Stomach (tissue), 4 donors: ENCODE measurements around the gene ZKSCAN3.

Source experiments
- EP300 ChIP-seq: sonication (generic); formaldehyde crosslinking; IDR thresholded peaks from one replicate; pipeline ENCODE4 v1.6.1; 2017; ENCODE audit warnings: antibody characterized with exemption
- POLR2A ChIP-seq, 4 donors: fragments of 450-650 bp; IDR thresholded peaks; one replicate each; pipeline ENCODE4 v1.6.1; 2016; ENCODE audit warnings: antibody characterized with exemption in 4 of 4, control low read depth in 2 of 4, mild to moderate bottlenecking in 1 of 4, moderate library complexity in 1 of 4
- POLR2AphosphoS5 ChIP-seq, 3 donors: sonication (generic); formaldehyde crosslinking; IDR thresholded peaks; one replicate each; pipeline ENCODE4 v1.6.1; 2016; ENCODE audit warnings: antibody characterized with exemption in 3 of 3
- TF ChIP-seq, protein P1 (sequence below), 7 experiments: fragments of 450-650 bp in 4 of 7; fragments of 200-600 bp in 3 of 7; sonication (generic) in 3 of 7; IDR thresholded peaks; one replicate each; pipeline ENCODE4 v1.5.1; 2016 to 2019; ENCODE audit warnings: antibody characterized with exemption in 7 of 7, control low read depth in 2 of 7, mild to moderate bottlenecking in 1 of 7

DNA sequence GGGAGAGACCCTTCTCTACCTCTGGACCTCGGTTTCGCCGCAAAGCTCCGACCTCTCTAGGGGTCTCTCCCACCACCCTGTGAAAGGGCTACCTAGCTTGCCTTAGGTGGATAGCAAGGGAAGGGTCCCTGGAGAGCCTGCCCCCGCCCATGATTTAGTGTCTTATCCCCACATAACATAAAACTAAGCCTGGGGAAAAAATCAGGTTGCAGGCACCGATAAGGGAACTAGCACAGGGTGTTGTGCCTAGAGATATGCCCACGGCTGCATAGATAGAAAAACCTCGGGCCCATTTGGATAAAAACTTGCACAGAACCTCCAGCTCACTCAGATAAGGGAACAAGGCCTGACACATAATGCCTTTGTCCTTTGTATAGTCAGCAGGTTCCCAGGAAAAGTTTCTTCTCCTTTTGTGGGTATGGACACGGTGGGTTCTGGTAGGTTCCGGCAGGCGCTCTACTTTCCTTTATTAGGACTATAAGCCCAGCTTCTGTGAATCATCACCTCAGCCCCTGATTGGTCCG lies 14.6 kb upstream of the ZKSCAN3 start:
- TF ChIP-seq, protein P1, sequence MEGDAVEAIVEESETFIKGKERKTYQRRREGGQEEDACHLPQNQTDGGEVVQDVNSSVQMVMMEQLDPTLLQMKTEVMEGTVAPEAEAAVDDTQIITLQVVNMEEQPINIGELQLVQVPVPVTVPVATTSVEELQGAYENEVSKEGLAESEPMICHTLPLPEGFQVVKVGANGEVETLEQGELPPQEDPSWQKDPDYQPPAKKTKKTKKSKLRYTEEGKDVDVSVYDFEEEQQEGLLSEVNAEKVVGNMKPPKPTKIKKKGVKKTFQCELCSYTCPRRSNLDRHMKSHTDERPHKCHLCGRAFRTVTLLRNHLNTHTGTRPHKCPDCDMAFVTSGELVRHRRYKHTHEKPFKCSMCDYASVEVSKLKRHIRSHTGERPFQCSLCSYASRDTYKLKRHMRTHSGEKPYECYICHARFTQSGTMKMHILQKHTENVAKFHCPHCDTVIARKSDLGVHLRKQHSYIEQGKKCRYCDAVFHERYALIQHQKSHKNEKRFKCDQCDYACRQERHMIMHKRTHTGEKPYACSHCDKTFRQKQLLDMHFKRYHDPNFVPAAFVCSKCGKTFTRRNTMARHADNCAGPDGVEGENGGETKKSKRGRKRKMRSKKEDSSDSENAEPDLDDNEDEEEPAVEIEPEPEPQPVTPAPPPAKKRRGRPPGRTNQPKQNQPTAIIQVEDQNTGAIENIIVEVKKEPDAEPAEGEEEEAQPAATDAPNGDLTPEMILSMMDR (IDR thresholded peaks at IDR 0.05) = no peak
- TF ChIP-seq EP300 (no peak), POLR2A (IDR thresholded peaks at IDR 0.05) (no peak), POLR2AphosphoS5 (IDR thresholded peaks at IDR 0.05) (peak in 1 of 3 donors; percentile 1)
